NB4 (cell line): ENCODE results near the gene PKM.

Experiments used
- CTCF ChIP-seq: IDR thresholded peaks from one replicate; pipeline ENCODE4 v1.5.1; 2012; ENCODE audit warnings: low read depth, low read length
- MAX ChIP-seq: IDR thresholded peaks from 2 replicates; pipeline ENCODE4 v1.6.1; 2011; ENCODE audit warnings: low read depth, low read length
- MYC ChIP-seq: IDR thresholded peaks from 2 replicates; pipeline ENCODE4 v1.6.1; 2011; ENCODE audit warnings: low read depth, low read length
- POLR2A ChIP-seq: IDR thresholded peaks from 2 replicates; pipeline ENCODE4 v1.6.1; 2011; ENCODE audit warnings: mild to moderate bottlenecking; ENCODE audit not compliant: insufficient read length; ENCODE audit errors: extremely low read depth

- TF ChIP-seq POLR2A (no peak), CTCF (no peak), MYC (no peak), MAX (no peak)
These were observed 21.8 kb upstream of the PKM start for GRCh38 chr15:72252663-72253299.
